Fibroblast of lung (primary cell): Measurements from ENCODE around the gene MYRIP.

ENCODE experiments used
- EZH2 ChIP-seq: IDR thresholded peaks from 2 replicates; pipeline ENCODE4 v1.5.1; 2012; ENCODE audit warnings: low read length, control low read depth, mild to moderate bottlenecking; ENCODE audit errors: missing control alignments
- TF ChIP-seq, protein P1 (sequence below), 2 donors: IDR thresholded peaks in 1 of 2; conservative IDR thresholded peaks in 1 of 2; 1 replicate in 1 of 2; 2 replicates in 1 of 2; pipeline ENCODE4 v1.5.1; 2011 to 2012; ENCODE audit warnings: low read length in 2 of 2, control low read depth in 1 of 2, inconsistent platforms in 1 of 2, low read depth in 1 of 2, mild to moderate bottlenecking in 1 of 2

DNA sequence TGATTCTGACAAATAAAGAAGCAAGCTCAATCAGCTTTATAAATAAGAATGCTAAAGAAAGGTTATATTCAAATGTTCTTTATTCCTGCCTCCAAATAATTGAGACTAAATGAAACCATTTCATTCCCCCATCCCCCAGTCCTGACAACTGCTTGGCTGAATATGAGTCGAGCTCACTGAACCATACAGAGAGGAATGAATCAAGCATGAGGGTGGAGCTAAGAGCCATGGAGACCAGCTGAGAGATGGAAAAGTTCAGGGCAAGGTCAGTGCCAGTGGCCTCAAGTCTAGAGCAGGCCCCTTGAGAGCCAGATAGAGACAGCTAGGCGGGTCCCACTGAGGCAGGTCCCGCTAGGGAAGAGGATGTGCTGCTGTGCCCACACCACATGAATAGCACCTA lies 311.4 kb downstream of the MYRIP start:
- TF ChIP-seq, protein P1, sequence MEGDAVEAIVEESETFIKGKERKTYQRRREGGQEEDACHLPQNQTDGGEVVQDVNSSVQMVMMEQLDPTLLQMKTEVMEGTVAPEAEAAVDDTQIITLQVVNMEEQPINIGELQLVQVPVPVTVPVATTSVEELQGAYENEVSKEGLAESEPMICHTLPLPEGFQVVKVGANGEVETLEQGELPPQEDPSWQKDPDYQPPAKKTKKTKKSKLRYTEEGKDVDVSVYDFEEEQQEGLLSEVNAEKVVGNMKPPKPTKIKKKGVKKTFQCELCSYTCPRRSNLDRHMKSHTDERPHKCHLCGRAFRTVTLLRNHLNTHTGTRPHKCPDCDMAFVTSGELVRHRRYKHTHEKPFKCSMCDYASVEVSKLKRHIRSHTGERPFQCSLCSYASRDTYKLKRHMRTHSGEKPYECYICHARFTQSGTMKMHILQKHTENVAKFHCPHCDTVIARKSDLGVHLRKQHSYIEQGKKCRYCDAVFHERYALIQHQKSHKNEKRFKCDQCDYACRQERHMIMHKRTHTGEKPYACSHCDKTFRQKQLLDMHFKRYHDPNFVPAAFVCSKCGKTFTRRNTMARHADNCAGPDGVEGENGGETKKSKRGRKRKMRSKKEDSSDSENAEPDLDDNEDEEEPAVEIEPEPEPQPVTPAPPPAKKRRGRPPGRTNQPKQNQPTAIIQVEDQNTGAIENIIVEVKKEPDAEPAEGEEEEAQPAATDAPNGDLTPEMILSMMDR (conservative IDR thresholded peaks at IDR 0.05 in 1 of 2, IDR thresholded peaks at IDR 0.05 in 1 of 2; ENCODE audit: low read depth in 1 of 2, low read length in 2 of 2) = no peak
- no peak for TF ChIP-seq EZH2
